OCI-LY7 (cell line): ENCODE data around the gene F7. TPM values are rescaled to one million over a fixed set of nuclear protein-coding genes. Genes with fewer than 3 reads are reported as not detected.

Source experiments
- BruUV-seq: library from RNA; stranded (reverse); fragments of 400-500 nt; replicated peaks from 2 replicates; lab custom pipeline; 2021; lab: Mats Ljungman, UMichigan
- CTCF ChIA-PET: fragments of 300-600 bp; sonication (Branson Sonifier 250); formaldehyde crosslinking; loops from one replicate; lab custom pipeline; 2022; ENCODE audit warnings: antibody characterized with exemption; ENCODE audit not compliant: unreplicated experiment; lab: Charles Lee
- POLR2A ChIA-PET: fragments of 300-600 bp; sonication (Branson Sonifier 250); formaldehyde crosslinking; loops from one replicate; lab custom pipeline; 2022; ENCODE audit warnings: antibody characterized with exemption; lab: Charles Lee
- DNase-seq: peaks from one replicate; pipeline ENCODE4 v3.0.0-alpha.2; 2015; ENCODE audit warnings: low spot score
- H2AFZ ChIP-seq: fragments of 200-600 bp; sonication (generic), shearing (Covaris generic); 2 replicates; pipeline ENCODE4 v1.6.1; 2014; ENCODE audit warnings: mild to moderate bottlenecking, antibody characterized with exemption, low read length, moderate library complexity
- H3K27ac ChIP-seq: fragments of 200-600 bp; sonication (generic); 2 replicates; pipeline ENCODE4 v1.5.1; 2014; ENCODE audit warnings: mixed run types, low read depth, mild to moderate bottlenecking, moderate library complexity, low read length, inconsistent platforms; ENCODE audit not compliant: poor library complexity, severe bottlenecking
- H3K36me3 ChIP-seq: fragments of 200-600 bp; sonication (generic); 2 replicates; pipeline ENCODE4 v1.6.1; 2014; ENCODE audit warnings: mild to moderate bottlenecking, antibody characterized with exemption, low read length, moderate library complexity, mixed read lengths; ENCODE audit not compliant: insufficient read depth
- H3K4me1 ChIP-seq: fragments of 200-600 bp; sonication (generic); 2 replicates; pipeline ENCODE4 v1.5.1; 2014; ENCODE audit warnings: mild to moderate bottlenecking, low read length; ENCODE audit not compliant: insufficient read depth, poor library complexity, severe bottlenecking
- H3K4me2 ChIP-seq: fragments of 200-600 bp; sonication (generic); 2 replicates; pipeline ENCODE4 v1.6.1; 2014; ENCODE audit warnings: mild to moderate bottlenecking, low read length
- H3K4me3 ChIP-seq: fragments of 200-600 bp; sonication (generic); 2 replicates; pipeline ENCODE4 v1.5.1; 2014; ENCODE audit warnings: mild to moderate bottlenecking, low read depth, low read length; ENCODE audit not compliant: poor library complexity, severe bottlenecking
- H3K79me2 ChIP-seq: fragments of 200-600 bp; sonication (generic); 2 replicates; pipeline ENCODE4 v1.6.1; 2016; ENCODE audit warnings: low read depth, mild to moderate bottlenecking, low read length, moderate library complexity, mixed read lengths; ENCODE audit not compliant: insufficient read depth
- H3K9me2 ChIP-seq: fragments of 200-600 bp; sonication (generic); 2 replicates; pipeline ENCODE4 v1.6.1; 2016; ENCODE audit warnings: mild to moderate bottlenecking, low read length, mixed read lengths; ENCODE audit not compliant: insufficient read depth
- H3K9me3 ChIP-seq: fragments of 200-600 bp; sonication (generic); 2 replicates; pipeline ENCODE4 v1.6.1; 2014; ENCODE audit warnings: mild to moderate bottlenecking, mixed run types, low read length, mixed read lengths
- H4K20me1 ChIP-seq: fragments of 200-600 bp; sonication (generic); 2 replicates; pipeline ENCODE4 v1.6.1; 2014; ENCODE audit warnings: mild to moderate bottlenecking, antibody characterized with exemption, low read length, moderate library complexity, mixed read lengths; ENCODE audit not compliant: insufficient read depth
- EZH2phosphoT487 ChIP-seq: fragments of 200-600 bp; sonication (generic); IDR thresholded peaks from 2 replicates; pipeline ENCODE4 v1.6.1; 2018; ENCODE audit warnings: low read depth, borderline replicate concordance, mild to moderate bottlenecking, mixed run types, antibody characterized with exemption, low read length, moderate library complexity, mixed read lengths
- intact Hi-C: fragments of 100-400 bp; cut with micrococcal nuclease; formaldehyde crosslinking; loops from one replicate; pipeline ENCODE4 v1.10.0; 2022; ENCODE audit not compliant: unreplicated experiment
- total RNA-seq, 2 experiments: library from RNA; depleted of rRNA in 1 of 2; stranded (reverse); fragments of >200 nt in 1 of 2; shearing (Covaris generic) in 1 of 2; gene quantifications; 2 replicates each; pipeline ENCODE4 v1.2.3, GENCODE V29; 2014 to 2022
- TF ChIP-seq, protein P1 (sequence below): fragments of 200-600 bp; sonication (generic); conservative IDR thresholded peaks from 2 replicates; pipeline ENCODE4 v1.5.1; 2014; ENCODE audit warnings: mild to moderate bottlenecking, antibody characterized with exemption, low read length, moderate library complexity, mixed read lengths

Gene F7
- total RNA-seq, 2 experiments from 2014 or later = not detected

GRCh38 chr13:113117911-113118260 lies 12.3 kb downstream of the F7 start:
- Histone ChIP-seq H3K27ac (no peak overlapping the region), H3K4me2 (no peak overlapping the region), H2AFZ (no peak overlapping the region), H3K9me3 (no peaks in the 10 kb centered on the region), H3K9me2 (no peaks in the 10 kb centered on the region), H3K36me3 (no peaks in the 10 kb centered on the region), H3K79me2 (no peaks in the 10 kb centered on the region), H3K4me1 (no peaks in the 10 kb centered on the region), H4K20me1 (no peaks in the 10 kb centered on the region), H3K4me3 (no peak overlapping the region)
- ChIA-PET POLR2A (no interaction called here), CTCF (no interaction called here)
- intact Hi-C loops = no loop called here
- TF ChIP-seq, protein P1, sequence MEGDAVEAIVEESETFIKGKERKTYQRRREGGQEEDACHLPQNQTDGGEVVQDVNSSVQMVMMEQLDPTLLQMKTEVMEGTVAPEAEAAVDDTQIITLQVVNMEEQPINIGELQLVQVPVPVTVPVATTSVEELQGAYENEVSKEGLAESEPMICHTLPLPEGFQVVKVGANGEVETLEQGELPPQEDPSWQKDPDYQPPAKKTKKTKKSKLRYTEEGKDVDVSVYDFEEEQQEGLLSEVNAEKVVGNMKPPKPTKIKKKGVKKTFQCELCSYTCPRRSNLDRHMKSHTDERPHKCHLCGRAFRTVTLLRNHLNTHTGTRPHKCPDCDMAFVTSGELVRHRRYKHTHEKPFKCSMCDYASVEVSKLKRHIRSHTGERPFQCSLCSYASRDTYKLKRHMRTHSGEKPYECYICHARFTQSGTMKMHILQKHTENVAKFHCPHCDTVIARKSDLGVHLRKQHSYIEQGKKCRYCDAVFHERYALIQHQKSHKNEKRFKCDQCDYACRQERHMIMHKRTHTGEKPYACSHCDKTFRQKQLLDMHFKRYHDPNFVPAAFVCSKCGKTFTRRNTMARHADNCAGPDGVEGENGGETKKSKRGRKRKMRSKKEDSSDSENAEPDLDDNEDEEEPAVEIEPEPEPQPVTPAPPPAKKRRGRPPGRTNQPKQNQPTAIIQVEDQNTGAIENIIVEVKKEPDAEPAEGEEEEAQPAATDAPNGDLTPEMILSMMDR = no peak
- TF ChIP-seq EZH2phosphoT487 = no peak
- BruUV-seq = no TSS peak
- DNase-seq = no peak

DNA sequence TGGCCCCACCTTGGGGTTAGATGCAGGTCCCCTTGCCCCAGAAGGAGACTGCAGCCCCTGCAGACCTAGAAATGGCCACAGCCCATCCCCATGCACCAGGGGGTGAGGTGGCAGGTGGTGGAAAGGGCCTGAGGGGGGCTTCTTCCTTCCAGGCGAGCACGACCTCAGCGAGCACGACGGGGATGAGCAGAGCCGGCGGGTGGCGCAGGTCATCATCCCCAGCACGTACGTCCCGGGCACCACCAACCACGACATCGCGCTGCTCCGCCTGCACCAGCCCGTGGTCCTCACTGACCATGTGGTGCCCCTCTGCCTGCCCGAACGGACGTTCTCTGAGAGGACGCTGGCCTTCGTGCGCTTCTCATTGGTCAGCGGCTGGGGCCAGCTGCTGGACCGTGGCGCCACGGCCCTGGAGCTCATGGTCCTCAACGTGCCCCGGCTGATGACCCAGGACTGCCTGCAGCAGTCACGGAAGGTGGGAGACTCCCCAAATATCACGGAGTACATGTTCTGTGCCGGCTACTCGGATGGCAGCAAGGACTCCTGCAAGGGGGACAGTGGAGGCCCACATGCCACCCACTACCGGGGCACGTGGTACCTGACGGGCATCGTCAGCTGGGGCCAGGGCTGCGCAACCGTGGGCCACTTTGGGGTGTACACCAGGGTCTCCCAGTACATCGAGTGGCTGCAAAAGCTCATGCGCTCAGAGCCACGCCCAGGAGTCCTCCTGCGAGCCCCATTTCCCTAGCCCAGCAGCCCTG lies 12.8 kb downstream of the F7 start:
- Histone ChIP-seq H2AFZ (no peak overlapping the region), H4K20me1 (no peaks in the 10 kb centered on the region), H3K4me3 (no peak overlapping the region), H3K36me3 (no peaks in the 10 kb centered on the region), H3K4me2 (no peak overlapping the region), H3K4me1 (no peaks in the 10 kb centered on the region), H3K9me2 (no peaks in the 10 kb centered on the region), H3K9me3 (no peaks in the 10 kb centered on the region), H3K27ac (no peak overlapping the region), H3K79me2 (no peaks in the 10 kb centered on the region)
- no peak for DNase-seq
- intact Hi-C loops = no loop called here
- BruUV-seq = no TSS peak
- ChIA-PET CTCF (no interaction called here), POLR2A (no interaction called here)
- no peak for TF ChIP-seq EZH2phosphoT487
- TF ChIP-seq, protein P1 = no peak

GRCh38 chr13:113119166-113119821 lies 13.7 kb downstream of the F7 start:
- BruUV-seq = no TSS peak

More at GRCh38 chr13:113119166-113119821, 13.7 kb downstream of the F7 start:
- H3K4me2 ChIP-seq = no peak overlapping the region
- H3K9me2 ChIP-seq = no peaks in the 10 kb centered on the region
- no peak overlapping the region for H2AFZ ChIP-seq
- CTCF ChIA-PET = no interaction called here
- DNase-seq = no peak
- POLR2A ChIA-PET = no interaction called here
- H3K79me2 ChIP-seq = no peaks in the 10 kb centered on the region
- no peaks in the 10 kb centered on the region for H3K9me3 ChIP-seq
- H3K4me3 ChIP-seq = no peak overlapping the region
- no peak for TF ChIP-seq EZH2phosphoT487
- TF ChIP-seq, protein P1 = no peak
- intact Hi-C loops = no loop called here
- no peaks in the 10 kb centered on the region for H3K4me1 ChIP-seq
- H3K27ac ChIP-seq = no peak overlapping the region
- no peaks in the 10 kb centered on the region for H4K20me1 ChIP-seq
- no peaks in the 10 kb centered on the region for H3K36me3 ChIP-seq
